ENCODE results near the gene FBXO30.

The FBXO30 gene

DNA sequence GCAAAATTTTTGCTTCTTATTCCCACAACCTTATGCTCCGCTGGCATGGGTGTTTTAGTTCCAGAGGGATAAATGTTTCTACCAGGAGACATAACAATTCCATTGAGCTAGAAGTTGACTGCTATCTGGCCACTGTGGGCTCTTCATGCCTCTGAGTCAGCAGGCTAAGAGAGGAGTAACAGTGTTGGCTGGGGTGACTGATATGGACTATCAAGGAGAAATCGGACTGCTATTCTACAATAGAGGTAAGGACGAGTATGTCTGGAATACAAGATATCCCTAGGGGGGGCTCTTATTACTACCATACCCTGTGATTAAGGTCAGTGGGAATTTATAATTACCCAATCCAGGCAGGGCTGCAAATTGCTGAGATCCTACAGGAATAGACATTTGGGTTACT lies 26.9 kb downstream of the FBXO30 start:
- TF ChIP-seq, protein P1, sequence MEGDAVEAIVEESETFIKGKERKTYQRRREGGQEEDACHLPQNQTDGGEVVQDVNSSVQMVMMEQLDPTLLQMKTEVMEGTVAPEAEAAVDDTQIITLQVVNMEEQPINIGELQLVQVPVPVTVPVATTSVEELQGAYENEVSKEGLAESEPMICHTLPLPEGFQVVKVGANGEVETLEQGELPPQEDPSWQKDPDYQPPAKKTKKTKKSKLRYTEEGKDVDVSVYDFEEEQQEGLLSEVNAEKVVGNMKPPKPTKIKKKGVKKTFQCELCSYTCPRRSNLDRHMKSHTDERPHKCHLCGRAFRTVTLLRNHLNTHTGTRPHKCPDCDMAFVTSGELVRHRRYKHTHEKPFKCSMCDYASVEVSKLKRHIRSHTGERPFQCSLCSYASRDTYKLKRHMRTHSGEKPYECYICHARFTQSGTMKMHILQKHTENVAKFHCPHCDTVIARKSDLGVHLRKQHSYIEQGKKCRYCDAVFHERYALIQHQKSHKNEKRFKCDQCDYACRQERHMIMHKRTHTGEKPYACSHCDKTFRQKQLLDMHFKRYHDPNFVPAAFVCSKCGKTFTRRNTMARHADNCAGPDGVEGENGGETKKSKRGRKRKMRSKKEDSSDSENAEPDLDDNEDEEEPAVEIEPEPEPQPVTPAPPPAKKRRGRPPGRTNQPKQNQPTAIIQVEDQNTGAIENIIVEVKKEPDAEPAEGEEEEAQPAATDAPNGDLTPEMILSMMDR (IDR thresholded peaks at IDR 0.05; ENCODE audit: insufficient read depth, low read length, missing control alignments) = no peak
- H3K4me3 ChIP-seq (ENCODE audit: low read depth, low read length) = no peak overlapping the region
- CTCF ChIA-PET = no interaction called here
- POLR2A ChIA-PET = no interaction called here
- no peak for DNase-seq (ENCODE audit: low read depth, low spot score)

DNA sequence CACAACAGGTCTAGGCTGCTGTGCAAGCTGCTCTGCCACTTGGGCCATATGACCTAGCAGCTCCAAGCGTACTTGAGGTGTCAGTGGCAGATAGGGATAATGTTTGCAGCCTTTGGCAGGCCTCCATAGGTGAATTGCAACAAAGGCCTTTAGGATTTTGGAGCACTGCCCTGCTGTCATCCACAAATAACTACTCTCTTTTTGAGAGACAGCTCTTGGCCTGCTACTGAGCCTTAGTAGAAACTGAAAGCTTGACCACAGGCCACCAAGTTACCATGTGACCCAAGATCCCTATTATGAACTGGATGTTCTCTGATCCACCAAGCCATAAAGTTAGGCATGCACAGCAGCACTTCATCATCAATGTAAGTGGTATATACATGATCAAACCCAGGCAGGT lies 29.9 kb downstream of the FBXO30 start:
- TF ChIP-seq, protein P1 (IDR thresholded peaks at IDR 0.05; ENCODE audit: insufficient read depth, low read length, missing control alignments) = no peak
- no peak for DNase-seq (ENCODE audit: low read depth, low spot score)
- ChIA-PET CTCF (no interaction called here), POLR2A (no interaction called here)
- no peak overlapping the region for H3K4me3 ChIP-seq (ENCODE audit: low read depth, low read length)

DNA sequence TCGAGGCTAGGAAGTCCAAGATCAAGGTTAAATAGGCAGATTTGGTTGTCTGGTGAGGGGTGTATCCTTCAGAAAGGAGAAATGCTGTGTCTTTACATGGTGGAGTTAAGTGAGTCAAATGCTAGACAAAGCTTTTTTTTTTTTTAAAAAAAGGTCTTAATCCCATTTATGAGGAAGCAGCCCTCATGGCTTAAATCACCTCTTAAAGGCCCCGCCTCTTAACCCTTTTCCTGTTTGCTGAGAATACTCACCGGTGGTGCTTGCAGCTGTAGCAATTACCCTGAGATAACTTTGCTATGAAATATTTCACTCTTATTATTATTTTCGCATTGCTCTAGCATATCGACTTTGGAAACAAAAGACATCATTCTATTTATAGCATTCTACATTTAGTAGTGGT lies 30.8 kb downstream of the FBXO30 start:
- H3K4me3 ChIP-seq (ENCODE audit: low read depth, low read length) = no peak overlapping the region
- CTCF ChIA-PET = no interaction called here
- TF ChIP-seq, protein P1 (IDR thresholded peaks at IDR 0.05; ENCODE audit: insufficient read depth, low read length, missing control alignments) = no peak
- DNase-seq (ENCODE audit: low read depth, low spot score) = no peak
- POLR2A ChIA-PET = no interaction called here

DNA sequence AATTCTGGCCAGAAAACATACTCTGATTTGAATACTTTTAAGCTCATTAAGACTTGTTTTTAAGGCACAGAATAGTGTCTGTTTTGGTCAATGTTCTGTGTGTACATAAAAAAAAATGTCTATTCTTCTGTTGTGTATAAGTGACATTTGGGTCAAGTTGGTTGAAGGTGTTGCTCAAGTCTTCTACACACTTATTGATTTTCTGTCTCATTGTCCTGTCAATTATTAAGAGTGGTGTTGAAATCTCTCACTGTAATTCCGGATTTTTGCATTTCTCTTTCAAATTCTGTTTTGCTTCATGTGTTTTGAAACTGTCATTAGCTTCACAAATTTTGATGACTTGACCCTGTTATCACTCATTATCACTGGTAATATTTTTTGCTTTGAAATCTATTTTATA lies 41.7 kb downstream of the FBXO30 start:
- no peak overlapping the region for H3K4me3 ChIP-seq (ENCODE audit: low read depth, low read length)
- TF ChIP-seq, protein P1 (IDR thresholded peaks at IDR 0.05; ENCODE audit: insufficient read depth, low read length, missing control alignments) = no peak
- POLR2A ChIA-PET = no interaction called here
- CTCF ChIA-PET = no interaction called here
- DNase-seq (ENCODE audit: low read depth, low spot score) = no peak

DNA sequence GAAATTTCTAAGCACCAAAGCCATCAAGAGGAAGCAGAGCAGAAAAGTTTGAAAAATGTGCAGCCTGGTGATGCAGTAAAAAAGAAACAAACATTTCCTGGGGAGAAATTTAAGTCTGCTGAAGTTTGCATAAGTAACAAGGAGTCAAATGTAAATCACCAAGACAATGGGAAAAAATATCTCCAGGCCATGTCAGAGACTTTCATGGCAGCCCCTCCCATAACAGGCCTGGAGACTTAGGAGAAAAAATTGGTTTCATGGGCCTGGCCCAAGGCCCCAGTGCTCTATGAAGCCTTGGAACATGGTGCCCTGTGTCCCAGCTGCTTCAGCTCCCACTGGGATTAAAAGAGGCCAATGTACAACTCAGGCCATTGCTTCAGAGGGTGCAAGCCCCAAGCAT lies 49.1 kb downstream of the FBXO30 start:
- CTCF ChIA-PET = no interaction called here
- TF ChIP-seq, protein P1 (IDR thresholded peaks at IDR 0.05; ENCODE audit: insufficient read depth, low read length, missing control alignments) = no peak
- no peak overlapping the region for H3K4me3 ChIP-seq (ENCODE audit: low read depth, low read length)
- no peak for DNase-seq (ENCODE audit: low read depth, low spot score)
- POLR2A ChIA-PET = no interaction called here

DNA sequence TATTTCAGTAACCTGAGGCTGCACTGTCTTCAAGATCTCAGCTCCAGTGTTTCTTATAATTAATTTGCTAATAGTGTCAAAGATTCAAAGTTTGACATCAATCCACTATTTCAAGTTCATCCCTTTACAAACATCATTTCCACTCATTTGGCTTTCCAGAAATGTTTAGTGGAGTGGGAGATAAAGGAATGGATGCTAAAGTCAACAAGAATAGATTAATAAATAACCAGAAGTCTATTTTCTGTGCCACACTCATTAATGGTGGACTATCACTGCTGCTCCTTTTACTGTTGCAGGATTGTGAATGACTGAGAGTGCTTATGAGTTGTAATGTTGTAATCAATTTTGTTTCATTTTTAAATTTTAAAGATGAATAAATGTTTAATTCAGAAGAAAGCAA lies 50.9 kb downstream of the FBXO30 start:
- TF ChIP-seq, protein P1 (IDR thresholded peaks at IDR 0.05; ENCODE audit: insufficient read depth, low read length, missing control alignments) = no peak
- CTCF ChIA-PET = no interaction called here
- no peak overlapping the region for H3K4me3 ChIP-seq (ENCODE audit: low read depth, low read length)
- no peak for DNase-seq (ENCODE audit: low read depth, low spot score)
- POLR2A ChIA-PET = no interaction called here
